Fibroblast of the aortic adventitia (primary cell): Measurements from ENCODE around the gene RORC. TPM values are rescaled to one million over a fixed set of nuclear protein-coding genes. Genes with fewer than 3 reads are reported as not detected.
"Not testable (repeated sequence)": the region's sequence is repeated elsewhere in the genome, so short reads cannot be mapped to it uniquely, and the experiment has no call there.

Experiments used
- DNase-seq: peaks from one replicate; pipeline ENCODE4 v3.0.0-alpha.2; 2010; ENCODE audit warnings: low read depth
- H3K4me3 ChIP-seq: 2 replicates; pipeline ENCODE4 v1.5.1; 2011; ENCODE audit warnings: low read depth, mild to moderate bottlenecking, control low read depth, low read length, moderate library complexity
- CTCF ChIP-seq: IDR thresholded peaks from 2 replicates; pipeline ENCODE4 v1.5.1; 2011; ENCODE audit warnings: mild to moderate bottlenecking, low read length, control low read depth, inconsistent platforms; ENCODE audit not compliant: insufficient read depth
- total RNA-seq: library from RNA; depleted of rRNA; stranded (reverse); fragments of >200 nt; gene quantifications from 2 replicates; pipeline ENCODE4 v1.2.3, GENCODE V29; 2012; ENCODE audit warnings: low replicate concordance

The RORC gene
- total RNA-seq = not detected in 2 replicates

DNA sequence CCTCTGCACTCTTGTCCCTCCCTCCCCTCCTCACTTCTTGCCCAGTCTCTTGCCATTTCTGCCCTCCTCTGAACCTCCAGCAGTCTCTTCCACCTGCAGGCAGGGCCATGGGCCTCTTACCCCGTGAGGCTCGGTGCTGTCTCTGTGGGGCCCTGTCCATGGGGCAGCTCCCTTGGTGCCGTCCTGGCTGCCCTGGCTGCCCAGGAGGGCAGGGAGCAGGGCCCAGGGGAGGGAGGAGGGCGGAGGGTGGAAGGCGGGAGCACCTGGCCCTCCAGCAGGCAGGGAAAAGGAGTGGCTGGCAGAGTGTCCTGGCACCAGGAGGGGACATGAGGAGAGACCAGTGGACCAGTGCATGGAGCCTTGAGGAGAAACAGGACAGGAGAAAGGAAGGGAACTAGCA lies at the start of gene RORC:
Gene RORC, minus strand, starts transcription at position 198 of the 400 bp plus-strand sequence. Its CDS starts 38 bp downstream, at position 160.
- H3K4me3 ChIP-seq = no peak within 1 kb of the TSS
- no peak for TF ChIP-seq CTCF
- no peak for DNase-seq

DNA sequence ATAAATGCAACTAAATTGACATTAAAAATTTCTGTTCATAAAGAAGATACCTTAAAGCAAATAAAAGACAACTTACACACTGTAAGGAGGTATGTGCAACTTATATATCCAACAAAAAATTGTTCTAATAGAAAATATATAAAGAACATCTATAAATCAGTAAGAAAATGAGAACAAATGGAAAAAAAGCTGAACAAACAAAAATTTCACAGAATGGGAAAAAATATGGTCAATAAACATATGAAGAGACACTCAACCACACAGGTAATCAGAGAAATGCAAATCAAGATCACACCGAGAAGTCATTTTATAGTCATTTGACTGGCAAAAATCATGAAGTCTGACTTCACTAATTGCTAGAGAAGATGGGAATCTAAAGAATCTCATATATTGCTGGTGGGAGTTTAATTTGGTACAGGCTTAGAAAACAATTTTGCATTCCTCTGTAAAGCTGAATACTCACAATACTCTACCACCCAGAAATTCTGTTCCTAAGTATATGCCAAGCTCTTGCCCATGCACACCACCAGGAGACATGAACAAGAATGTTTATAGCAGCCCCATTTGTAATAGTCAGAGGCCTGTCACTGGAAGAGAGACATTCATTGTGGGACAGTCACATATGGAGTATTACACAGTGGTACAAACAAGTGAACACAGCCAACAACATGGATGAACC lies 44.0 kb upstream of the RORC start:
- no peak for TF ChIP-seq CTCF
- DNase-seq = no peak
- no peak overlapping the region for H3K4me3 ChIP-seq

DNA sequence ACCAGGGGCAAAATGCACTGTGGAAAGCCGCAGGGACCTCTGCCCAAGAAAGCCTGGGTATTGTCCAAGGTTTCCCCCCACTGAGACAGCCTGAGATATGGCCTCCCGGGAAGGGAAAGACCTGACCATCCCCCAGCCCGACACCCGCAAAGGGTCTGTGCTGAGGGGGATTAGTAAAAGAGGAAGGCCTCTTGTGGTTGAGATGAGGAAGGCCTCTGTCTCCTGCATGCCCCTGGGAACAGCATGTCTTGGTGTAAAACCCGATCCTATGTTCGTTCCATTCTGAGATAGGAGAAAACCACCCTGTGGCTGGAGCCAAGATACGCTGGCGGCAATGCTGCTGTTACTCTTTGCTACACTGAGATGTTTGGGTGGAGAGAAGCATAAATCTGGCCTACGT lies 41.2 kb upstream of the RORC start:
- not testable (repeated sequence) for DNase-seq, H3K4me3 ChIP-seq

DNA sequence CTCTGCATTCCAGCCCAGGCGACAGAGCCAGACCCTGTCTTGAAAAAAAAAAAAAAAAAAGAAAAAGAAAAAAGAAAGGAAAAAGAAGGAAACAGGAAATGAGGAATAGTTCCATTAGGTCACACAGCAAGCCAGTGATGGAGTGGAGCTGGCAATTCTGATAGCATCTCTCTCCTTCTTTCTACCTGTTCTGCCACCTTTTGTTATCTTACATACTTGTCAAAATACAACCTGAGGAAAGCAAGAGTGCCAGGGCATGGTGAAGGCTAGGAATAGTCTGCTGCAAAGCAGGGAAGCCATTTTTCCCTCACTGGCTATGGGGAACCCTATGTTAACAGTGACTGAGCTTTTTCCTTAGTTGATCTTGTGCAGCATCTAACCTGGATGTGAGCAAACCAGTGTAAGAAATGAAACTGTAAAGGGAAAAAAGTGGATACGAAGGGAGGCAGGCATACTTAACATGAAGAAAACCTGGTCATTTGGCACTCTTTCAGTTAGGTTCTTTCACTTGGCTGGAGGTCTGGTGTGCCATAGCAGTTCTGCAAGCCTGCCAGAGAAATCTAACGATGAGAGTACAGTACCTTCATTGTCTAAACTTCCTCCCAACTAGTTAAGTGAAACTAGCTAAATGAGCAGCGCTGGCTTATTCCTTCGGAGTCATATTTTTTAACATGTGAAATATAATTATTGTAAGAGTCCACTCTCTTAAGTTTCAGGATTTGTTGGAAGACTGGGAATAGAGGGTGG lies 39.9 kb upstream of the RORC start:
- no peak for TF ChIP-seq CTCF
- no peak for DNase-seq
- no peak overlapping the region for H3K4me3 ChIP-seq

DNA sequence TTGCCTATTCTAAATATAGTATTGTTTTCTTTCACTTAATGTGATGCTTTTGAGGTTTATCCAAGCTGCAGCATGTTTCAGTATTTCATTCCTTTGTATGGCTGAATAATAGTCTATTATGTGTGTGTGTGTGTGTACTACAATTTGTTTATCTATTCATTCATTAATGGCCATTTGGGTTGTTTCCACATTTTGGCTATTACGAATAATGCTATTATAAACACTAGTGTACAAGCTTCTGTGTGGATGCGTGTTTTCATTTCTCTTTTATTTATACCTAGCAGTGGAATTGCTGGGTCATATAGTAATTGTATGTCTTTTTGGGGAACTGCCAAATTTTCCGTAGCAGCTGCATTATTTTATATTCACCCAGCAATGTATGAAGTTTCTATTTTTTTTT lies 36.9 kb upstream of the RORC start:
- H3K4me3 ChIP-seq = no peak overlapping the region
- TF ChIP-seq CTCF = no peak
- DNase-seq = no peak

GRCh38 chr1:151867765-151868411 lies 36.3 kb upstream of the RORC start:
- peak; percentile 85 for DNase-seq
- no peak overlapping the region for H3K4me3 ChIP-seq
- TF ChIP-seq CTCF = no peak

DNA sequence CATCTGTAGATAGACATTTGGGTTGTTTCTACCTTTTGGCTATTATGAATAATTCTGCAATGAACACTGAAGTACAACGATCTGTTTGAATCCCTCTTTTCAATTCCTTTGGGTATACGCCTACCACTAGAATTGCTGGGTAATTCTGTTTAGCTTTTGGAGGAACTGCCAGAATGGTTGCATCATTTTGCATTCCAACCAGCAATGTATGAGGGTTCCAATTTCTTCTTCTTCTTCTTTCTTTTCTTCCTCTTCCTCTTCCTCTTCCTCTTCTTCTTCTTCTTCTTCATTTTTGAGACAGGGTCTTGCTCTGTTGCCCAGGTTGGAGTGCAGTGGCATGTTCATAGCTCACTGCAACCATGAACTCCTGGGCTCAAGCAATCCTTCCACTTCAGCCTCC lies 35.7 kb upstream of the RORC start:
- H3K4me3 ChIP-seq = no peak overlapping the region
- TF ChIP-seq CTCF = no peak
- DNase-seq = peak; percentile 57
